Hematopoietic multipotent progenitor cell treated with erythropoietin and hydrocortisone succinate and interleukin-3 and kit ligand, for 8 days (in vitro differentiated cells): ENCODE measurements around the gene EPN1.
"Not testable (repeated sequence)": the region's sequence is repeated elsewhere in the genome, so short reads cannot be mapped to it uniquely, and the experiment has no call there.

Source experiments
- DNase-seq: peaks from one replicate; pipeline ENCODE4 v3.0.0-alpha.2; 2015

EPN1 gene

DNA sequence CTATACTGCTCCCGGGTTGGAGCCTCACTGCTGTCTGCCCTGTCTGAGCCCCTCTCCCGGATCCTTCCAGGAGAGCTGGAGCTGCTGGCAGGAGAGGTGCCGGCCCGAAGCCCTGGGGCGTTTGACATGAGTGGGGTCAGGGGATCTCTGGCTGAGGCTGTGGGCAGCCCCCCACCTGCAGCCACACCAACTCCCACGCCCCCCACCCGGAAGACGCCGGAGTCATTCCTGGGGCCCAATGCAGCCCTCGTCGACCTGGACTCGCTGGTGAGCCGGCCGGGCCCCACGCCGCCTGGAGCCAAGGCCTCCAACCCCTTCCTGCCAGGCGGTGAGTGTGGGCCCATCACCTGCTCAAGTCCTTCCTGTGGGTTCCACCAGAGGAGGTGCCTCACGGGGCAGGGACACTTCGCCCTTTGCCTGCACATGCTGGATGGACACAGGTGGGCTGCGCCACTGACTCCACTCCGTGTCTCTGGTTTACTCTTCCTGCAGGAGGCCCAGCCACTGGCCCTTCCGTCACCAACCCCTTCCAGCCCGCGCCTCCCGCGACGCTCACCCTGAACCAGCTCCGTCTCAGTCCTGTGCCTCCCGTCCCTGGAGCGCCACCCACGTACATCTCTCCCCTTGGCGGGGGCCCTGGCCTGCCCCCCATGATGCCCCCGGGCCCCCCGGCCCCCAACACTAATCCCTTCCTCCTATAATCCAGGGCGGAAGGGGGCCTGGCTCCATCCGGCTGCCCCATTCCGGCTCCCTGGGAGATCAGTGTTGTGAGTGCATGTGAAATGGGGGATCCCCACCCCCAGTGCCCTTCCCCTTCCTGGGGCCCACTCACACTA is 19.8 kb downstream of the EPN1 start:
- no peak for DNase-seq

DNA sequence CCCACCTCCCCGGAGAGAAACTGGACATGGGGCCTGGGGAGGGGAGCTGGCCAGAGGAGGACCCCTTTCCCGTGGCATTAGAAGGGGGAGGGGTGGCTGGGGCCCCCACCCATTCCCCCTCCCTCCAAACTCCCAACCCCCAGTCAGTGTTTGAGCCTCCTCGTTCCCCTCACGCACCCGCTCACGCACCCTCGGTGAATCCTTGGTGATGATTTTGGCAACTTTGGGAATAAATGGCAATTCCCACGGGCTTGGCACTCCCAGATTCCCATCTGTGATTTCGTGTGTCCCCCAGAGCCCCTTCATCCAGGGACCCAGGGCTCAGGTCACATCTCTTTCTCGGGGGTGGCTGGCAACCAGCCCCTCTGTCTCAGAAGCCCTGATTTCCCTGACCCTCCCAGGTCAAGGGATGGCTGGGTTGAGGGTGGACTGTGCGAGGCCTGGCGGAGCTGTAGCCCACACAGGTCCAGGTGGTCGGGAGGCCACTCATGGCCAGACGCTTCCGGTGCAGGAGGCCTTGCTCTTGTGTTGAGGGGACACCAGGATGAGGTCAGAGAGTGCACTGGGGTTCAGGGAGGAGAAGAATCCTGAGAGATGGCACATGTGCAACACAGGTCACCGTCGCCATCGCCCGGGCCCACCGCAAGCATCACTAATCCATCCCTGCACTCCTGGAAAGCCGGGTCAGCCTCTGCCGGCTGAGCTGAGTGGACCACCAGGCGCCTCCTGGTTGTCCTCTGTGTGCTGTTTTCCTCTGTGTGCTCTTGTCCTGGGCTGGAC is 20.7 kb downstream of the EPN1 start:
- no peak for DNase-seq

DNA sequence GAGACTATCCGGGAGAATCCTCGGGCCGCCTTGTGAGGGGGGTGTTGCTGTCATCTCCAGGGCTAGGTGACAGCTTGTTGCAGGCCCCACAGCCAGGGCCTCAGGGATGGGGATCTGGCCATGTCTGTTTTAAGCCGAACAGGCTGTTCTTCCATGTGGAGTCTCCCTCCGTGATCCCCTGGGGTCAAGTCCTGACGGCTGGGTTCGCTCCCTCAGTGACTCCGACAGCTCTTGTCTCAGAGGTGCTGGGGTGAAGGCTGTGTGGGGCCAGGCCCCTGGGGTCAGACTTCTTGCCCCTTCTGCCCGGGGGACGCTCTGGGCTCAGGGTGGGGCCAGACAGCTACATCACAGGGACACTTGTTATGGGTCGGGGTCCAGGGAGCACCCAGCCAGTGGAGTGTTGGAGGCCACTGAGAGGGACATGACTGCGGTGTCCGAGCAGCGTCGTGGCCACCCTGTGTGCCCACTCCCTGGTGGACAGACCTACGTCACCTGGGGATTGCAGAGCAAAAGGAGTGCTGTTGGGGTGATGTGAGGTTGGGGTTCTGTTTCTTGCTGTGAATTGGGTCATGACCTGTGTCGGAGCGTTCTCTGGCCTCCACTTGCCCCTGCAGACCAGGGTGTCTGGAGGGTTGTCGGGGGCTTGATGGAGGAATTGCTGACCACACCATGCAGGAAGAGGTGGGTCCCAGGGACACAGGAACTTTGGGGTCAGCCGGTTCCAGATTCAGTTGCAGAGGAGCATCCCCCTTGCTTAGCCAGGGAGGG is 21.5 kb downstream of the EPN1 start:
- DNase-seq: no peak

DNA sequence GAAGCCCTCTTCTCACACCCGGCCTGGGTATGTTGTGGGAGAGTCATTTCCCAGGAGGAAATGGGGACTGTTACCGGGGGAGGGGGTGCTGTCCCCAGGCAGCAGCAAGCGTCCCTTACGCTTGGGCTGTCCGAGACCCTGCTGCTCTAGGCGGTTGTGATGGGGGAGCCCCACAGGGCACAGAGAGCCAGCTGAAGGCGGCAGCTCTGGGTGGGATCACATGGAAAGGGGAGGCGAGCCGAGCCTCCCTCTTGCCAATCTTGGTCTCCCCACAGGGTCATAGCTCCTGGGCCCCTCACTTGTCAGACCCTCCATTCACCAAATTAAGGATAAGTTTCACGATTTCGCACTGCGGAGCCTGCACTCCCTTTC is 22.0 kb downstream of the EPN1 start:
- DNase-seq: no peak

DNA sequence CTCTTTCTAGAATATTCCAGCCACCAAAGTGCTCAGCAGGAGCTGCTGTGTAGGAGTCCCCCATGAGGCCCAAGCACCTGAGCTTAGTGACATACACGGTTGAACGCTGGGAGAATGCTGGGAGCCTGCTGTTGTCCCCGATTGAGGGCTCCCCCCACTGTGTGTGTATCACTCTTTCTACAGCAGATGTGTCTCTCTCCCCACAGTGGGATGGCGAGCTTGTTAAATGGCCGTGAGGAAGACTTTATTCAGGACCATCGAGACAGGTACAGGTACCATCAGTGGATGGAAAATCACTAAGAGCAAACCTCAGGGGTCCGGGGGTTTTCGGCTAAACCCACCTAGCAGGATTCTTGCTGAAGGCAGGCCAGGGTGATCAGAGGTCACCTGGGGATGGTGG is 22.7 kb downstream of the EPN1 start:
- DNase-seq: no peak

DNA sequence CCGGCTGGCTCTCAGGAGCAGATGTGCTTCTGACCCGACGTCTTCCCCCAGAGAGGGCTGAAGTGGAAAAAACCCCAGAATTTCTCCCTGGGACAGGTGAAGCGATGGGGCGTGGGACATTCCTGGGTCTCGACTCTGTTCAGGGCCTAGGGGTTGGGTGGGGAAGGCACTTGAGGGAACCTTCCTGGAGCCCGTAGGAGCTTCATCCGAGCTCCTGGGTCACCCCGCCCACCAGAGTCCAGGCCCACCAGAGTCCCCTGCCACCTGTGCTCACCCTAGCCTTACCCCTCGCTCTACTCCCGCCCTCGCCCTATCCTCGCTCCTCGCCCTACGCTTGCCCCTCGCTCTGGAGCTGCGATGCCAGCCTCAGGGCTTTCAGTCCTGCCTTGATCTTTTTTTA is 23.2 kb downstream of the EPN1 start:
- no peak for DNase-seq

DNA sequence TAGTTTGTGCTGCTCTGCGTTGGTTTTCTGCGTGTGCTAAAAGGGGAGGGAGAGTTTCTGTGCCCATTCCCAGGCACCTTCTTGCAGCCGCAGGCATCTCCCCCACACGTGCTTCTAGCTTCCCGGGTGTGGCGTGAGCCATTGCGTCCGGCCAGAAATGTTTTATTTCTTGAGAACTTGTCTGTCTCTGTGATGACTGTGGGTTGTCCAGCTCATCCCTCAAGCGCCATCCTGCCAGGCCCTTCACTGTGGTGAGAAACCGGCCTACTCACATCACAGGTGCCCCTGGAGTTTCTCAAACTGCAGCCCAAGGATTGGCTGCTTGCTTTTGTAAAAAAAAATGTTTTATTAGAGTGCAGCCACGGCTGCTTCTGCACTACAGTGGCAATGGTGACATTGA is 24.2 kb downstream of the EPN1 start:
- no peak for DNase-seq

DNA sequence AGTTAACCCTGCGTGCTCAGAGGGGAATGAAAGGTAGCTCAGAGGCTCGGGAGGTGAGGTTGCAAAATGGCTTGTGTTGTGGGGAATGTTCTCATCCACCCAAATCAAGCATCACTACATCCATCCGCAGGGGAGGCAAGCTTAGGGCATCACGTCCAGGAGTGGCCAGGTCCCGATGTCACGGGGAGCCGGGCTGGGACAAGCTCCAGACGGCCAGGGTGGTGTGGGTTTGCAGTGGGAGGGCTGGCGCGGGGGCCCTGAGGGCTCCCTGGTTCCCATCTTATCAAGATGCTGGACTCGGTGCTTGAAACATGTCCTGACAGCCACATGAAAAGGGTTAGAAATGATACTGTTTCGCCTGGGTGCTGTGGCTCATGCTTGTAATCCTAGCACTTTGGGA is 25.8 kb downstream of the EPN1 start:
- no peak for DNase-seq

DNA sequence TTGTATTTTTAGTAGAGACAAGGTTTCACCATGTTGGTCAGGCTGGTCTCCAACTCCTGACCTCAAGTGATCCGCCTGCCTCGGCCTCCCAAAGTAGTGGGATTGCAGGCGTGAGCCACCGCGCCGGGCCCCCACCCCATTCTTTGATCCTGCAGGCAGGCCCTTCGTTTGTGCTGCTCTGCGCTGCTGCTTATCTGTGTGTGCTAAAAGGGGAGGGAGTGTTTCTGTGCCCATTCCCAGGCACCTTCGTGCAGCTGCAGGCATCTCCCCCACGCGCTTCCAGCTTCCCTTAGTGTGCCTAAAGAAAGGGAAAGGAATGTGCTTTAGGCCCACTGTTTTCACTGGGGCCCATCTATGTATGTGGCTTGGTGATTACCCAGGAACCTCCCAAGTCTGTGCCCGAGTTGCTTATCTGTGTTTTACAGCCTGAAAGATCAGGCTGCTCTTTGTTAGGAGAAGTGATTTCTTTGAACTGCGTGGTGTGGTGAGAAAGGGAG is 27.2 kb downstream of the EPN1 start:
- peak; percentile 88 for DNase-seq

DNA sequence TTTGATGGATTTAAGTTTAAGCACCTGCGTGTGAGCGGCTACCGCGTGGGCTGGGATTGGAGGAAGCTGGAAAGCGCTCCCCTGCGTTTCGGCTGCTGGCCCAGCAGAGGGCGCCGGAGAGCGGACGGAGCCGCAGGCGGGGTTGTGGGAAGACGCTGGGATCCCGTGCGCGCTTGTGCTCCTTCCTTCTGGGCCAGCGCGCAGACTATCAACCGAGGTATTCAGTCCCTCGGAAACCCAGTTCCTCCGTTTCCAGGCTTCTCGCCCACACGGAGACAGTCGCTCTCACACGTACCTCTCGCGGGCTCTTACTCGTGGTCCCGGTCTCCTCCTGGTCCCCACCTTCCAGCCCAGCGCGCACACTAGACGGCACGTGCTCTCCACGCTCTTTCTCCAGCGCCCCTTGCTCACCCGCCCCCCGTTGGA is 28.8 kb downstream of the EPN1 start:
- peak; percentile 37 for DNase-seq

DNA sequence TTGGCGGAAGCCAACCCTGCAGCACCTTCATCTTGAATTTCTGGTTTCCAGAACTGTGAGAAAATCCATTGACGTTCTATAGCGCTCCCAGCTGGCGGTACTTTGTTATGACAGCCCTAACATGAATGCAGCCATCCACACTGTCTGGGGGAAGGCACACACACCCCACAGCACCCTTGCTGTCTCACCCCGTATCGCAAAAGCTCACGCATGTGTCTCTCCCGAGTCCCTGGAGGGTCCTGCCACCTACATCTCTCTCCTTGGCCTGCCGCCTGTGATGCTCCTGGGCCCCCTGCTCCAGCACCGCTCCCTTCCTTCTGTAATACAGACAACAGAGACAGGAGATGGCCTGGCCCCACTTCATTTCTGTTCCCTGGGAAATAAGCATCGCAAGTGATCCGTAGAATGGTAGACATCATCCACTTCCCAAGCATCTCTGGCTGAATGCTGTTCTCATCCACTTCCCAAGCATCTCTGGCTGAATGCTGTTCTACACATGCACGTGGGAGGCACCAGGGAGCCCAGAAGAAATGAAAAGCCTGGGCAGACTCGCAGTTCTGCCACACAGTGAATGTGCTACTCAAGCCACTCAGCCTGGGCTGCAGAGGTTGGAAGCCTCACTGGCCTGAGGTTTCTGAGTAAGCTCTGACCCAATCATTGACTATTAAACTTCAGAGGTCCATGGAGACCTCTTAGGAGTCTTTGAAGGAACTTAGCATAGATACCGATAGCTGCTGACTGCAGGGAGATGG is 29.6 kb downstream of the EPN1 start:
- no peak for DNase-seq

DNA sequence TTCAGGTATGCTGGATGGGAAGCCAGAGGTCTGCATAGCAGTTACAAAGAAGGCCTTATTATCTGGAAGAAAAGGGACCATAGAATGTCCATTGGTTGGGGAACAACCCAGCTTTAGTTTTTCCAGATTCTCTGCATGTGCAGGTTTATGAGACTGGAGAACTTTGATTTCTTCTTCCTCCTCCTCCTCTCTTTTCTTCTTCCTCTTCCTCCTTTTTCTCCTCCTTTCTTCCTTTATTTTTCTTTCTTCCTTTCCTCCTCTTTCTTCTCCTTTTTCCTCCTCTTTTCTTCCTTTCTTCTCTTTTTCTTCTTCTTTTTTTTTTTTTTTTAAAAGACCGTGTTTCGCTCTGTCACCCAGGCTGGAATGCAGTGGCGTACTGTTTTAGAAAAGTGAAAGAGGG is 30.9 kb downstream of the EPN1 start:
- DNase-seq: no peak

DNA sequence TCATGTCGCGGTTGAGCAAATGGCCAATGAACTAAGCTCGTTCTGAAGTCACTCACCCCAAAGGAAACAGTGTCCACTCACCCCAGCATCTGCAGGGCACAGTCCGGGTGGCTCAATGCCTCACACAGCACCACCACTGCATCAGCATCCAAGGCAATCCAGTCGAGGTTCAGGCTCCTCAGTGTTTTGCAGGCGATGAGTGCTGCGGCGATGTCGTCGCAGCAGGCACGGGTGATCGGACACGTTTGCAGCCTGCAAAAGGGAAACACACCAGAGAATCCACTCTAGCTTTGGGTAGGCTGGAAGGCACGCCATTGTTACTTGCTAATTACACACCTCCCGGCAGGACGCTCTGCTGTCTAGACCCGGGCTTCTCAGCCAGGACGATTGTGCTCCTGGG is 36.7 kb downstream of the EPN1 start:
- no peak for DNase-seq

DNA sequence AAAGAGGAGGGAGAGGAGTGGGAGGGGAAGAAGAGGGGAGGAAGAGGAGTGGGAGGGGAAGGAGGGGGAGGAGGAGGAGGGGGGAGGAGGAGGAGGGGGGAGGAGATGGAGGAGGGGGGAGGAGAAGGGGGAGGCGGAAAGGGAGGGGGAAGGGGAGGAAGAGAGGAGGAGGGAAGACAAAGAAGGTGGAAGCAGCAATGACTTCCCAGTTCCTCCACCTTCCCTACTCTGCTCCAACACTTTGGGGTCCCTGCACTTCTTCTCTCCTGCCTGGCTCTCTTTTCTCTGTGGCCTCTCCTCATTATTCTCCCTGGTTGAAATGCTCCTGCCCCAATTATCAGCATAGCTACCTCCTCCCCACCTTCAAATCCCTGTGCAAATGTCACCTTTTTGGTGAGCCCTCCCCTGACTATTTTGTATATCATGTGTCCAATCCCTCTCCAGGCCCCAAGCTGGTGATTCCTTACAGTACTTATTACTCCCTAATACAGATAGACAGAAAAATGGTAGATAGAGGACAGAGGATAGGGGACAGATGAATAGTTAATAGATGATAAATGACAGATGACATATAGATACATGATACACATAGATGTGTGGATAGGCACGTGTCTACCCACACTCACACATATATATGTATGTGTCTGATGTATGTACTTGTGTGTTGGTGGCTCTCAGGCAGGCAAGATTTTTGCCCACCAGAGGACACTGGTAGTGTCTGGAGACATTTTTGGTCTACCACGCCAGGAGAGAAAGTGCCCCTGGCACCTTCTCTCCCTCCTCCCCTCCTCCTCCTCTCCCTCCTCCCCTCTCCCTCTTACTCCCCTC is 38.0 kb downstream of the EPN1 start:
- DNase-seq: no peak

DNA sequence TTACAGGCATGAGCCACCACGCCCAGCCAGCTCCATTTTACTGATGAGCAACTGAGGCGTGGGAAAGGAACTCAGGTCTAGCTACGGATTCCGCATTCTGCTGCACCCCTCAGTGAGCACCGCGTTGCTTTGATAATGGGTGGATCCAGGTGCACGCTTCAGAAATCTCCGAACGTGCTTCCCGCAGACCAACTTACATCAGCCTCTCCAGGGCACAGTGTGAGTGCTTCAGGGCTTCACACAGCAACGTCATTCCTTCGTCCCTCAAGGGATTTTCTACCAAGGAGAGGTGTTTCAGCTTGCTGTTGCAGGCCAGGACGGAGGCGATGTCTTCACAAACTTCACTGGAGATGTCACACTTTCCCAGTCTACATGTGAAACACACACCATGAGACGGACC is 41.5 kb downstream of the EPN1 start:
- no peak for DNase-seq

DNA sequence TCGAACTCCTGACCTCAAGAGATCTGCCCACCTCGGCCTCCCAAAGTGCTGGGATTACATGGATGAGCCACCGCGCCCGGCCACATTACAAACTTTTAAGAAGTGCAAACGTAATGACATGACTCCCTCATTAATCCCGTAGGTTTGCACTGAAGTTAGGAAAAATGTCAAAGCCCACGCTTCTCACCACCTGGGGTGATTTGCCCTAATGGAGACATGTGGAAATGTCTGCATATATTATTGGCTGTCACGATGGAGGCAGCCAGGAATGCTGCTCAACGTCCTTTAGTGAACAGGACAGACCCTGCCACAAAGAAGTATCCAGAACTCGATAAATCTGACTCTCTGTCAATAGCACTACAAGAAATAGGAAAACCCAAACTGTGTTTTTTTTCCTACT is 42.2 kb downstream of the EPN1 start:
- no peak for DNase-seq

DNA sequence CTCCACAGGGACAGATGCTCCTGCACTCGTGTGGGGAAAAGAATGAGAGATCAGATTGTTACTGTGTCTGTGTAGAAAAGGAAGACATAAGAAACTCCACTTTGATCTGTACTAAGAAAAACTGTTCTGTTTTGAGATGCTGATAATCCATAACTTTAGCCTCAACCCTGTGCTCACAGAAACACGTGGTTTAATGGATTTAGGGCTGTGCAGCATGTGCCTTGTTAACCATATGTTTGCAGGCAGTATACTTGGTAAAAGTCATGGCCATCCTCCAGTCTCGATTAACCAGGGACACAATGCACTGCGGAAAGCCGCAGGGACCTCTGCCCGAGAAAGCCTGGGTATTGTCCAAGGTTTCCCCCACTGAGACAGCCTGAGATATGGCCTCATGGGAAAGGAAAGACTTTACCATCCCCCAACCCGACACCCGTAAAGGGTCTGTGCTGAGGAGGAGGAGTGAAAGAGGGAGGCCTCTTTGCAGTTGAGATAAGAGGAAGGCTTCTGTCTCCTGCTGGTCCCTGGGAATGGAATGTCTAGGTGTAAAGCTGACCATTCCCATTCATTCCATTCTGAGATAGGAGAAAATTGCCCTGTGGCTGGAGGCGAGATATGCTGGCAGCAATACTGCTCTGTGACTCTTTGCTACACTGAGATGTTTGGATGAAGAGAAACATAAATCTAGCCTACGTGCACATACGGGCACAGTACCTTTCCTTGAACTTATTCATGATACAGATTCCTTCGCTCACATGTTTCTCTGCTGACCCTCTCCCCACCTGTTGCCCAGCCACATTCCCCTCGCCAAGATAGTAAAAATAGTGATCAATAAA is 43.1 kb downstream of the EPN1 start:
- not testable (repeated sequence) for DNase-seq

DNA sequence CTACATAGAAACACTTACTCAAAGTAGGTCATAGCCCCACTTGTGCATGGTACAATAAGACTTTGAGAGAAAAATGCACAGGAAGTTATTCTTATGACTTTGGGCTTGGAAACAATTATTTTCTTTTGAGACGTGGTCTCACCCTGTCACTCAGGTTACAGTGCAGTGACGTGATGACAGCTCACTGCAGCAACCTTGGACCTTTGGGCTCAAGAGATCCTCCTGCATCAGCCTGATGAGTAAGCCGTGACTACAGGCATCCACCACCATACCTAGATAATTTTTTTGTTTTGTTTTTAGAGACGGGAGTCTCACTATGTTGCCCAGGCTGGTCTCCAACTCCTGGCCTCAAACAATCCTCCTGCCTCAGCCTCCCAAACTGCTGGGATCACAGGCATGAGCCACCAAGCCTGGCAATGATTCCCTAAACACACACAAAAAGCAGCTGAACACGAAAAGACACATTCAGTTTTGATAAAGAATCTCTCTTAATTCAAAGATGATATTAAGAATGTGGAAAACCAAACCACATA is 45.3 kb downstream of the EPN1 start:
- no peak for DNase-seq

DNA sequence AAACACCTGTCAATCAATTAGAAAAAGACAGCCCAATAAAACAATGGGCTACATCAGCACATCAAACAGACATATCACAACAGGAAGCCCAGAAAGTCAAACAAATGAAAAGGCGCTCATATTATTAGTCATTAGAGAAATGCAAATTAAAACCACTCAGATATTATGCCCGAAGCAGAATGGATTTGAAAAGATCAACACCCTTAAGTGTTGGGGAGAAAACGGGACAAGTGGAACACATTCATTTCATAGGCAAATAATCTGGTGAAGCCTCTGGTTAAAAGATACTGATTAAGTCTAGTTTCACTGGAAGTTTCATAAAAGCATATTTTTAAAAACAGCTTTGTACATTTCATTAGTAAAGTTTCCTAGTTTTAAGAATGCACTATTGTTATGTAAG is 45.8 kb downstream of the EPN1 start:
- DNase-seq: no peak

DNA sequence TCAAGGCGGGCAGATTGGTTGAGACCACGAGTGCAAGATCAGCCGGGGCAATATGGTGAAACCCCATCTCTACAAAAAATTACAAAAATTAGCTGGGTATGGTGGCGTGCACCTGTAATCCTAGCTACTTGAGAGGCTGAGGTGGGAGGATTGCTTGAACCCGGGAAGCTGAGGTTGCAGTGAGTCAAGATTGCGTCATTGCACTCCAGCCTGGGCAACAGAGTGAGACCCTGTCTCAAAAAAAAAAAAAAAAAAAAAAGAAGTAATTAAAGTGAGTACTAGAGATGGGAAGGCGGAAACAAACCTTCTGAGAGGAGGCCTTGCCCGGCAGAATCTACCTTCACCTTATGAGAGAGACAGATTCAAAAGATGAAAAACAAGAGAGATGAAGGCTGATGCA is 48.5 kb downstream of the EPN1 start:
- no peak for DNase-seq

DNA sequence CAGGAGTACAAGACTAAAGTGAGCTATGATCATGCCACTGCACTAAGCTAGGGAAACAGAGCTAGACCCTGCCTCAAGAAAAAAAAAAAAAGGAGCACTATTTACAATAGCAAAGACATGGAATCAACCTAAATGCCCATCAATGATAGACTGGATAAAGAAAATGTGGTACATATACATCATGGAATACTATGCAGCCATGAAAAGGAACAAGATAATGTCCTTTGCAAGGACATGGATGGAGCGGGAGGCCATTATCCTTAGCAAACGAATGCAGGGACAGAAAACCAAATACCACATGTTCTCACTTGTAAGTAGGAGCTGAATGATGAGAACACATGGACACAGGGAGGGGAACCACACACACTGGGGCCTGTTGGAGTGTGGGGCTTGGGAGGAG is 55.4 kb downstream of the EPN1 start:
- DNase-seq: not testable (repeated sequence)
